ENCODE data around the gene COX19.

Gene COX19

GRCh38 chr7:922334-923107 lies 52.8 kb downstream of the COX19 start:
- DNase-seq = no peak

GRCh38 chr7:921581-922333 lies 53.6 kb downstream of the COX19 start:
- DNase-seq = no peak

GRCh38 chr7:921071-921461 lies 54.3 kb downstream of the COX19 start:
- DNase-seq = no peak

GRCh38 chr7:920351-921070 lies 54.8 kb downstream of the COX19 start:
- DNase-seq = no peak

DNA sequence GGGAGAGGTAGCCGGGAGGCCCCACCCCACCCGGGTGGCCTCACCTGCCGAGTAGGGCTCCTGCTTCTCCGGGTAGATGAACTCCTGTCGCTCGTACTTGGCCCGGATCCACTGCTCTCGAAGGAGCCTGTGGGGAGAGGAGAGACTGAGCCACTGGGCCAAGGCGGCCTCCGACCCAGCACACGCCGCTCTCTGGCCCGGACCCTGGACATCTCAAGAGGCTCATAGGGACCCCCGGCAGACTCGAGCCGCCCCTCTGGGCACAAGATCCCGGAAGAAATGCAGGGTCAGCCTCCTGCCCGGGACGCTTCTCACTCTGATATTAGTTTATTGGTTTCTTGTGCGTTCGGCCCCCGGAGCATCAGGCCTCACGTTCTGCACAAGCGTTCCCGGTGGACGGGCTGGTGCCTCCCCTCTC lies 55.4 kb downstream of the COX19 start:
- DNase-seq = no peak

DNA sequence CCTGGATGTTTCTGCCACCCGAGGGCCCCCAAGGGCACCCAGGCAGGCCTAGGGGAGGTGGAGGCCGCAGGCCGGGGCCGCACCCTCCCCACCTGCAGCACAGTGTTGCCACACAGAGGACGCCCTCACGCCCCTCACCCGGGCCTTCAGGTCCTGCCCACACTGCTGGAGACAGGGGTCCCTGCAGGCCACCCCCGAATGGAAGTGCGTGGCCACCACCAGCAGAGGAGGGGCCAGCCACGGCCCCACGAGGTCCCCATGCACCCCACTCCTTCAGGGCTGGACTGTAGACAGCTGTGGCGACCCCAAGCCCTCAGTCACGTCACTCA lies 56.3 kb downstream of the COX19 start:
- DNase-seq = no peak

- DNase-seq = no peak
Observed at GRCh38 chr7:918441-919113, 56.8 kb downstream of the COX19 start.

DNA sequence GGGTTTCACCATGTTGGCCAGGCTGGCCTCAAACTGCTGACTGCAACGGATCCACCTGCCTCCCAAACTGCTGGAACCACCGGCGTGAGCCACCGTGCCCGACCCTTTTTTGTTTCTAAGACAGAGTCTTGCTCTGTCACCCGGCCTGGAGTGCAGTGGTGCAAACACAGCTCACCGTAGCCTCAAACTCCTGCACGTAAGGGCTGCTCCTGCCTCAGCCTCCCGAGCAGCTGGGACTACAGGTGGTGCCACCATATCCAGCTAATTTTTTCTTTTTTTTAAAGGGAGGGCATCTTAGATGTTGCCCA lies 57.3 kb downstream of the COX19 start:
- DNase-seq = no peak

- DNase-seq = no peak
Observed at GRCh38 chr7:917255-918117, 57.9 kb downstream of the COX19 start.

DNA sequence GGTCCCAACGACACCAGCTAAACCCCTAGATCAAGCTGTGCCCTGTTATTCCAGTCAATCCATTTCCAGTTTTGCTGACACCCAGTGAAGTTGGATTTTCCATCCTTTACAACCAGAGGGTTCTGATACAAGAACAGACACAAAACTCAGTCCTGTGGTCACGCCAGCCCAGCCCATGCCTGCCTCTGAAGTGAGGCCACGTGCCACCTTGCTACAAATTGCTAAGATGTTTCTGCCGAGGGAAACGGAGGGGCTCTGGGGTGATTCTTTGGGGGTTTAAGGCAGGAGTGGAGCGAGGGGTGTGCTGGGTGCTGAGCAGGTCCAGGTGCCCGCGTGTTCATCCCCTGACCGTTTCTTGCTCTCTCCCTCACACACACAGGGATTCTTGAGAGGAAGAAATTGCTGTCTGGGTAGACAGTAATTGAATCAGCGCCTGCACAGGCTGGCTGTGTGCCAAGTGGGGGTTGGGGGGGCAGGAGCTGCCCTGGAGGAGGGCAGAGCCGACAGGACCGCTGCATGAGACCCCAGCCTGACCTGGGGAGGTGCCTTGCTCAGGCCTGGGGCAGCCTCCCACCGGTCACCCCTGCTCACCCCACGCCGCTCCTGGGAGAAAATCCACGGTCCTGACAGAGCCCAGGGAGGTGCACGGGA lies 58.9 kb downstream of the COX19 start:
- peak; percentile 37 for DNase-seq

Data from NCI-H226 (cell line).